Stimulated activated CD8-positive, alpha-beta memory T cell treated with anti-CD3 and anti-CD28 coated beads, Interleukin-12 subunit alpha, Interleukin-12 subunit beta, amount 100 ng/mL, for 24 hours (primary cell): Measurements from ENCODE around the gene POLR1A.

Source experiments
- DNase-seq: peaks from one replicate; pipeline ENCODE4 v3.0.0-alpha.2; 2020; ENCODE audit errors: extremely low read depth

Gene POLR1A

GRCh38 chr2:86037795-86038192, 67.9 kb downstream of the POLR1A start:
- DNase-seq: no peak

DNA sequence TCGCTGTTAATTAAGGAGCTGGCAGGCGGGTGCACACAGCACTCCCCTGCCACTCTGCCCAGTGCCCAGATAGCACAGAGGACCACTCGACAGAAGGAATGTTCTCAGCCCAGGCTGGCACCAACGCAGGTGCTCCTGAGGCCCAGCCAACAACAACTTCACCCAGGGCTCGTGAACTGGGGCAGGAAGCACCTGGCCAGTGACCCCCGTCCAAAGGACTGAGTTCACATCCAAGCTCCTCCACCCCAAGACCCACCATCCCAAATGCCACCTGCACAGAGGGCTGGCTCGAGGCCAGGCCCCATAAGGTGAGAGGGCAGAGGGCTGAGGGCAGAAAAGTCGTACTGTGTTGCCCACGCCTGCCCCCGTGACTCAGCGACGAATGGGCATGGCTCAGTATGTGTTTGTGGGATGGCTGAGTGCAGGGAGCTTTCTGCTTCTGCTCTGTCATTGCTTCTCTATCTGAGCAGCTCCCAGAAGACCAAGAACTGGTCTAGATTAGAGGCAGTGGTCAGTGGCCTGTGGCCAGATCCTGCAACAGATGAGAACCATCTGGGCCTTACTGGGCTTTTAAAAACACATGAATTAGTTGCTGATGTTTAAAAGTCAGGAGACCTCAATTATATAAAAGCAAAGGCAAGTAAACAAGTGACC, 68.4 kb downstream of the POLR1A start:
- DNase-seq: no peak

GRCh38 chr2:86036669-86037138, 69.0 kb downstream of the POLR1A start:
- no peak for DNase-seq

DNA sequence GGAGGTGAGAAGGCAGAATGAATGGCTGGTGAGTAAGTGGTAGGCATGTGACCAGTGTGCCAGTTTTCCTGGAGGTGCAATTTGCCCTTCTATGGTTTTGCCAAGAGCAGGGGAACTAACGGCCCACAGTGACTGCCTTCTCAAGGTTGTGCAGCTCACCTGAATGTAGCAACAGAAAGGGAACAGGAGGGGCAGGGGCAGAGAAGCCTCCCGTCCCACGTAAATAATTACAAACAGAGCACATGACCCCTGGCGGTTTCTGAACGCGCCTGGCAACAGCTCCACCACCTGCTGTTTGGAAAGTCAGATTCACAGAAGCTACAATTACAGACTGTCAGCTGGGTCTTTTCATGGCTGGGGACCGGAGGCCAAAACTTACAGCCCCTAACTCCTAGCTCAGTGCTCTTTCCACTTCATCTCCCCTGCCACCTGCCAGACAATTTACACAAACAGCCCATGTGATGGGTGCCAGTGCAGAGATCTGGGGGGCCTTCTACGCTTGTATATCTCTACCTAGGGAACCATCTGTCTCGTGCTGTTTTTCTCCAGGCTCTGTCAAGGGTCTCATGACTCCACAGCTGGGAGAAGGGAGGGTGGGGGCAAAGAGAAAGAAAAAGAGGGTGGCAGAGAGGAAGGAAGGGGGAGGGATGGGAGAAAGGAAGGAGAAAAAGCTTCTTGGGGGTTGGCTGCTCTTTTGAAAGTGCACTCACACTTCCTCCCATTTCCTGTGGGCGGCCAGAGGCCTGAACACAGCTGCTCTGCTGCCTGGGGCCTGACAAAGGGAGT, 69.6 kb downstream of the POLR1A start:
- DNase-seq: no peak

DNA sequence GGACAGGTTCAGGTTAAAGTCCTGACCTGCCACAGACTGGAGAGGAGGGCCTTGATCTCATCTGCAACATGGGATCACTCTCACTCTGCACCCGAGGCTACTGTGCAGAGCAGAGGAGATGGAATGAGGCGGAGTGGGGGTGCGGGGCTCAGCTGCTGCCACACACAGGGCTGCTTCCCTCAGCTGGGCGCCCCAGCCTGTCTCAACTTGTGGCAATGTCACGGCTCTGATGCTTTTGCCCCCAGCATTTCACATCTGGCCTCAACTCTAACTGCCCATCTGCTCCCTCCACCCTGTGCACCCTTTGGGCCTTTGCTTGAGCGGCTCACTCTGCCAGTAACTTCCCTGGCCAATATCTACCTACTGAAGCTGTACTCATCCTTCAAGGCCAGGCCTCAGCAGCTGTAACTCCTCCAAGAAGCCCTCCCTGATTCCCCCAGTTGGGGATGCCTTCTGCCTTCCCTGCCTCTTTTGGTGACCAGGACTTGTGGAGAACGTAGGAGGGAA, 70.3 kb downstream of the POLR1A start:
- DNase-seq: no peak

GRCh38 chr2:86033751-86034692, 71.7 kb downstream of the POLR1A start:
- no peak for DNase-seq

DNA sequence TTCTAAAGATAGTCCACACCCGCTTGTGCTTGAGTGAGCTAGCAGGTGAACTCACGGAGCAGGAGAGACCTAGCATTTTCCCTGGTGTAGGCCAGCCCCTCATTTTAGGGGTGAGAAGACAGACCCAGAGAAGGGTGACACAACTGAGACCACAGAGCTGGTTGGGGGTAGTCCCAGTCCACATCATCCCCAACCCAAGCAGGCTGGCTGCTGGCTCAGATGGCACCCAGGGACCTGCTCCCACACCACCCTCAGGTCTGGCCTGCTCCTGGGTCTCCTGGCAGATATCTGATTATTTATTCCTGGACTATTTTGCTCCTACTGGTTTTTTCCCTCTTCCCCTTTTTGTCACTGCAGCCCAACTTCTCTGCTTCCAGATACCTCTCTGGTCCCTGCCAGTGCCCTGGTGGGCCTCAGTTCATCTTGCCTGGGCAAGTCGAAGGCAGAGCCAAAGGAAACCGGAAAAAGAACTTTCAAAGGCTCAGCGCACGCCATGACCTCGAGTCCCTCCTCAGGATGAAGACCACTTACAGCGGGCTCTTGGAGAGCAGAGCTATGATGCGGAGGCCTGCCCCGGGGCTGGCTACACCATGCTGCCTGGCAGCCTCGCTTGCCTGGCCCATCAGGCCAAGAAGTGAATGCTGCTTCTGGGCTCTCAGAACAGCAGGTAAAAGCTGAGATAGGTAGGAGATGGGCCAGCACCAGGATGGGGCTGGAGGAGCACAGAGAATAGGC, 72.7 kb downstream of the POLR1A start:
- no peak for DNase-seq

DNA sequence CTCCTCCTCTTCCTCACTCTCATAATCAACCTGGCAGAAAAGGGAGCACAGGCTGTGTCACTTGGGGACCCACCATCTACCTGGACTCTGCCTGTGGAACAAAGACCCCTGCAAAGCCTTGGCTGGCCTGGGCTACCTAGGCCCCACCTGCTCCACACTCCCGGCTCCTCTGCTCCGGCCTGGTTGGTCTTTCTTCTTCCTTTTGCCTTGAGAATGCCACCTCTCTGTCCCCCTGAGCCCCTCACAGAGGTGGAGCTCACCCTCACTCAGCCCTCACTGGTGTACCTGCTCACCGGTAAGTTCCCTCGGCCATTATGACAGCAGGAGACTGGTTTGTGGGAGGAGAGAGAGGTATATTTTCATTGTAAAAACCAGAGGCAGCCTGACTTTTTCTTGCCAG, 74.1 kb downstream of the POLR1A start:
- no peak for DNase-seq

DNA sequence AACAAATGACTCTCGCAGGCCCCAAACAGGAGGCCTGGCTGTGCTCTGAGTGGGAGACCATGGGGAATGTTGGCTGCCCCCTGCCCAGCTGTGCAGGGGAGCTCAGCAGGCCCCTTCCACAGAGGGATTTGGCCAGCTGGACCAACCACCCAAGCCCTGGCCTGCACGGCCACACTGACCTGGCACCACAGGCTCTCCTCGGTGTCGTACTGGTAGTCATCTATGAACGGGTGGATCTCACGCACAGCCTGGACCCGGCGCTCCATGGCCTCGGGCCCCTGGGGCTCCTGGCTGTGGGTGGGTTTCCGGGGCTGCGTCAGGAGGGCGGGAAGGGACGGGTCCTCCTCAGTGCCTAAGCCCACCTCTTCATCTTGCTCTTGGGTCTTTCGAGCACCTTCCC, 74.5 kb downstream of the POLR1A start:
- DNase-seq: no peak

- DNase-seq: no peak
These were observed 75.8 kb downstream of the POLR1A start for GRCh38 chr2:86029873-86030272.

- DNase-seq: no peak
These were observed 76.8 kb downstream of the POLR1A start for GRCh38 chr2:86028766-86029381.

GRCh38 chr2:86027922-86028765, 77.5 kb downstream of the POLR1A start:
- no peak for DNase-seq

DNA sequence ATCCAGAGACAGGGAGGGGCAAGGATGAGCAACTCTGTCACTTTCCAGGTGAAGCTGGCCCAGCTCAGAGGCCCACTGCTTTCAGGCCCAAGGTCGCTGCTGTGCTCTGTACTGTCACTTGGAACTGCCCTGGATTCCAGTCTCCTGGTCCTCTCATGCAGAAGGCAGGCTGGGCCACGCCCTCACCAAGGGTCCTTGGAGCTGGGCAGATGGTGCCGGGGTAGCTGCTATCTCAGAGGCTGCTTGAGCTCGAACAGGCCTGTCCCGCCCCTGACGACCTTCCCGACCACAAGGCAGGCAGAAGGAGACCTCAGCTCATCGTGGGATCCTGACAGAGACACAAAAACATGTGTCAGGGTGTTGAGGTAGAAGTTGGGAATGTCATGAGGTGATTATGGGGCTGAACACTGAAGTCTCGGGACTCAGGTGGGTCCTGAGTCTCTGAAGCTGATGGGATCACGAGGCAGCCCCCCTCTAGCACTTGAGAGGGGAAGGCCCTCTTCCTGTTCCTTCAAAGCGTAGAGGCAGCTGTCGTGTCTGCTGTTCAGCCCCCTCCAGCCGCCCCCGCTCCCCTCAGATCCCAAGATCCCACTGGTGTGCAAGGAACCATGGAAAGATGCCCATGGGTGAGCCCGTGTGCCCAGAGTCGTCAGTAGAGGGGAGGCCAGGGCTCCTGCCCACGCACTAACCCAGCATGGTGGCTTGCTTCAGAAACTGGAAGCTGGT, 78.3 kb downstream of the POLR1A start:
- no peak for DNase-seq

- no peak for DNase-seq
These were observed 79.0 kb downstream of the POLR1A start for GRCh38 chr2:86026744-86027065.

DNA sequence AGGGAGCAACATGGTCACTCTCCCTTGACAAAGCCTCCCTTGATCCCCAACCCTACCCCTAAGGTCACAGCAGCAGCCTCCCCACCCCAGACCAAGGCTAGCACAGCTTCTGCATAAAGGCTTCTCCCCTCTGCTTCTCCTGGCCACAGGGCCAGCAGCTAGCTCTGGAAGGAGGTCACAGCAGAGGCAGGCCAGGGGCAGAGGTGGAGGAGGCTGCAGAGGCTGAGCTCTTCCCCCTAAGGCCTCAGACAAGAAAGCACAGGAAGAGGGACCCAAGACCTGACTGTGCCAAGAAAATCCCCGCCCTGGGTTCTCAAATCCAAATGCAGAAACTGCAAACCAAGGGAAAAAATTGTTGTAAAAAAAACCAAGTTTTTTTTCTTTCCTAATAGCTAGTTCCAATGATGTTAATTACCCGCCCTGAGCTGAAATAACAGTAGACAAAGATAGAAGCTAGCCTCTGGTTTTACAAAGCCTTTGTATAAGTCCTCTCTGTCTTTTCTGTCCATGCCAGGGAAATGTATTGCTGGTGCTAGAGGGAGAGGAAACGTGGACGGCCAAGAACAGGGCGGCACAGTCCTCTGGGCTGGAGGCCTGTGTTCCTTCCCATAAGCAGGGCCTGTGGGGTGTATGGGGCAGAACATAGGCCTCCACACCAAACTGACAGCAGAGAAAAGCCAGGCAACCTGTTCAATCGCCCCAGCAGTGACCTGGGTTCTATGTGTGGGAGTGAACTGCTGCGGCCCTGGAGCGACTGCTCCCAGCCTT, 79.5 kb downstream of the POLR1A start:
- no peak for DNase-seq

DNA sequence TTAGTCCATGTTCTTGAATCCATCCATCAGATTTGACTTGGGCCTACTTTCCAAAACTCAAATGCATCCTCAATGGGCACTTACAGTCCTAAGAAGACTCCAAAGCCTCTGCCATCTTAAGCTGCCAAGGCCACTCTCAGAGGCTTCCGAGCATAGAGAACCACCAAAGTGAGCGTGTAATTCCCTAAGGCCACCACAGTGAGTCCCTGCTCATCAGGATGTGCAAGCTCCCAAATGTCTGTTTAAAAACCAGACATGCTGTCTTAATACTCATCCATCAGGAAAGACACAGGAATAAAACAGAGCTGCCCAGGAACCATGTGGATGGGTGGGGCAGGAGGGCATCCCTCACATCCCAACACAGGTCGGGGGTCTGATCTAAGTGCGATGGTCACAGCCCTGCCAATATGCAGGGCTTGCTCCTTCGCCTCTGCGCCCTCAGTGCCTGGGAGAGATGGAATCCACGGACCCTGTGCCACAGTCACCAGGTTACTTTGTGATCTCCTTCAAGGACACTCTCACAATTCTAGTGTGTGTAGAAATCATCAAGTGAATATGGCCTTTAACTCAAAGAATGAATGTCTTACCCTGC, 80.4 kb downstream of the POLR1A start:
- DNase-seq: no peak

DNA sequence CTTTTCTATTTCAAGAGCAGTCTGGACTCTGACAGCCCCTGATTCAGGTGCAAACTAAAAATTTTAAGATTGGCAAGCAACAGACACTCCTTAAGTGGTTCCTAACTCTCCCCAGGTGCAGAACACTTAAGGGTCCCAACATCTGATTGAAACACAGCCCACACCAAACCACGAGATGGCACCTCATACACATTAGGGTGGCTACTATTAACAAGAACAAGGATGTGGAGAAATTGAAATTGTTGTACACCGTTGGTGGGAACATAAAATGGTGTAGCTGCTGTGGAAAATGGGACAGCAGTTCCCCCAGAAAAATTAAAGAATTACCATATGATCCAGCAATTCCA, 82.3 kb downstream of the POLR1A start:
- DNase-seq: no peak

GRCh38 chr2:86022661-86023365, 82.9 kb downstream of the POLR1A start:
- no peak for DNase-seq
